Measurements from ENCODE around the gene GJB5. TPM values are rescaled to one million over a fixed set of nuclear protein-coding genes. Genes with fewer than 3 reads are reported as not detected.

The GJB5 gene
- total RNA-seq, 1 donor from 2014 or later: not detected

DNA sequence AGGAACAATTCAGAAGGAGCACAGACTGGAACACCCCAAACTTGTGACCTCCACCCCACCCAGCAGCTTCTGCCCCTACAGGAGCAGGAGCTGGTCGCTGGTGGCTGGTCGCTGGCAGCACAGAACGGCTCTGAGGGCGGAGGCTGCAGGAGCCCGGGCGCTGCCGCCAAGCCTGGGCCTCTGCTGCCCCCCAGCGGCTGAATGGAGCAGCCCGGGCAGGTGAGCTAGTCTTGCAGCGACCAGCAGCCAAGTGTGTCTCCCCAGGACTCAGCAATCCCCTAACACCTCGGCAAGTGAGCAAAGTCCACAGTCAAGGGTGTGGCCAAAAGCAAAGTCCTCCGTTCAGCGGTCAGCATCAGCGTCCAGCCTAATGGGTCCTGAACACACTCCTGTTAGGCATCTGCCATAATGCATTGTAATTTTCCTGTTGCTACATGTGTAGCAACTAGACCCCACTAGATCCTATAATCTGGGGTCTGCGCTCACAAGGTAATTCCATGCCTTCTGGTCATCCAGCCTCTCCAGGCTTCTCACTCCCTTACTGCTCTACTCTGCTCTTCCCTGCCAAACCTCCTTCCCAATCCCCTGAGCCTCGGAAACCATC, 12.1 kb upstream of the GJB5 start:
- DNase-seq: peak; percentile 85
- ATAC-seq (ENCODE audit: poor library complexity): peak; percentile 95
- intact Hi-C loops (cut with DNase I): loop anchor here (5.0 to 10.0 kb wide), 3 partner anchors 280 to 1110 kb away; no protein-coding TSS in a partner anchor

DNA sequence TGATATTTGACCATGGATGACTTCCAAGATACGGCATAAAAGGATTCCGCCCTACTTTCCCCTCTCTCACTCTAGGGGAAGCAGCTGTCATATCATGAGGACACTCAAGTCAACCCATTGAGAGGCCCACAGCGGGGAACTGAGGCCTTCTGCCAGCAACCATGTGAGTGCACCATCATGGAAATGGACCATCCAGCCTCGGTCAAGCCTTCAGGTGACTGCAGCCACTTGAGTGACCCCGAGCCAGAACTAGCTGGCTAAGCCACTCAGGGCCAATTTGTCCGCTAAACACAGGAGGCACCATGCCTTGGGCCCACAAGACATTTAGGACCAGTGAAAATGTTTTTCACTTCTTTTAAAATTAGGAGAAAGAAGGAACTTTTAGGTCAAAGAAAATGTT, 11.1 kb upstream of the GJB5 start:
- intact Hi-C loops (cut with DNase I): loop anchor here (5.0 to 10.0 kb wide), 3 partner anchors 281 to 1111 kb away; no protein-coding TSS in a partner anchor
- ATAC-seq (ENCODE audit: poor library complexity) (no peak), DNase-seq (no peak)

DNA sequence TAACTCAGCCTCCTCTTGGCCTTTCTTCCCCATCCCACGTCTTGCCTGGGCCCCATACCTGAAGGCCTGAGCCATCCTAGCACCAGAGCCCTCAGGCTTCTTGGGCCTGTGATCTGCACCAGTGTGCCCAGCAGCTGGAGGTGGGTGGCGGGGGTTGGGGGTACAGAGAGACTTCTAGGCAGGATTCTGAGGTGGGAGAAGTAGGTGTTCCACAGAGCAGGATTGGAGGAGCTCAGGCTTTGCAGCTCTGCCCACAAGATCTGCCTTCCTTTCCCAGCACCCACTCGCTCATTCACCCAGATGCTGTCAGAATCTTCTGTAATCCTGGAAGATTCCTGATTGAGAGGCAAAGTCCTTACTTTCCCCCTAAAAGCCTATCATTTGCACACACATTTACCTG, 10.0 kb upstream of the GJB5 start:
- DNase-seq: no peak
- intact Hi-C loops (cut with DNase I): loop anchor here (5.0 to 10.0 kb wide), 3 partner anchors 283 to 1113 kb away; no protein-coding TSS in a partner anchor

DNA sequence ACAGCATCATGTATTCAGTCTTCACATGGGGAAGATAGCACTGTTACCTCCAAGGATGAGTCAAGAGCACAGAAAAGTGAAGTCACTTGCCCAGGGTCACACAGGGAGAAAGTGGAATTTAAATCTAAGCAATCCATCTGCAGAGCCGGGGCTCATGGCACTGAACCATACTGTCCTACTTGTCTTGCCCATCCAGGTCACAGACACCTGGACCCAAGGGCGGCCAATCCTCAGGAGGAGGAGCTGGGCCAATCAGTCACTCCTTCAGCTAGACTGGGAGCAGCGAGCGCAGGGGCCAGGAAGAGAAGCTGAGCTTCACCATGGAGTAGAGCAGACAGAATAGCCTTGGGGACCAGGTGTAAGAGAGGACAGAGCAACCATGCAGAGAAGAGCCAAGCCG, 9.2 kb upstream of the GJB5 start:
- intact Hi-C loops (cut with DNase I): loop anchor here (10.0 kb wide), 1 partner anchor 631 kb away; no protein-coding TSS in a partner anchor
- ATAC-seq (ENCODE audit: poor library complexity): no peak
- no peak for DNase-seq

More for the DNA sequence above, 10.0 kb upstream of the GJB5 start:
- no peak for ATAC-seq (ENCODE audit: poor library complexity)

GRCh38 chr1:34746101-34746500, 8.7 kb upstream of the GJB5 start:
- no peak for ATAC-seq (ENCODE audit: poor library complexity)
- DNase-seq: no peak
- intact Hi-C loops (cut with DNase I): loop anchor here (10.0 kb wide), 1 partner anchor 631 kb away; no protein-coding TSS in a partner anchor

DNA sequence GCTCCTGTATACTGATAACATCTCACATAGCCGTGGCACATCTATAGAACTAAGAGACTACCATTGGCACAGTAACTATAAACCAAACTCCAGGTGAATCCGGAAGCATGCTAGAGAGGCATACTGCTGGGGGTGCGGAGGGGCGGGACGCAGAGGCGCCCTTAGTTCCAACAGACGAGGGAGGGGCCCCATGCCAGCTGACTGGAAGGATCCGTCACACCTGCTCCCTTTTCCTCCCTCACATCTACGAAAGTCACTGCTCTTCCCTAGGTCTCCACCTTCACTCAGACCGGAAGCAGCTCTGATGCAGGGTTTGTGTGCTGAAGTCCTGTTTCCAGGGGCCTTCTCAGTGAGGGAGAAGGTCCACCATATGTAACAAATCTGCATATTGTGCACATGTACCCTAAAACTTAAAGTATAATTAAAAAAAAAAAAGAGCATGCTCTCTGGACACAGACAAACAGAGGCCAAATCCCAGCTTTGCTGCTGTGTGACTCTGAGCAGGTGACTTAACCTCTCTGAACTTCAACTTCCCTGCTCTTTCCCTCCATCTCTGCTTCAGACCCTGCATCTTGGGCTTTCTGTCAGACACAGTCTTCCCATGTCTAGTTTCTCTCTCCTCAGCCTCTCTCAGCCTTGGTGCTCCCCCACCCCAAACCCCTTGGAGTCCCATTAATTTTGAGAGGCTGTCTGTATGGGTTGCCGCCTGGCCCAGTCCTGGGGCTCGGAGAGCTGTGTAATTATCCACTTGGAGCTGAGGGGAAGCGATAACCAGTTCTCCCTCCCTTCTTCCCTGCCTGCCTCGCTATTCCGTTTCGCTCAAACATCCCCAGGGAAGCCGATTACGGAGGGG, 7.8 kb upstream of the GJB5 start:
- DNase-seq (no peak), ATAC-seq (ENCODE audit: poor library complexity) (no peak)
- intact Hi-C loops (cut with DNase I): loop anchor here (10.0 kb wide), 1 partner anchor 632 kb away; no protein-coding TSS in a partner anchor

DNA sequence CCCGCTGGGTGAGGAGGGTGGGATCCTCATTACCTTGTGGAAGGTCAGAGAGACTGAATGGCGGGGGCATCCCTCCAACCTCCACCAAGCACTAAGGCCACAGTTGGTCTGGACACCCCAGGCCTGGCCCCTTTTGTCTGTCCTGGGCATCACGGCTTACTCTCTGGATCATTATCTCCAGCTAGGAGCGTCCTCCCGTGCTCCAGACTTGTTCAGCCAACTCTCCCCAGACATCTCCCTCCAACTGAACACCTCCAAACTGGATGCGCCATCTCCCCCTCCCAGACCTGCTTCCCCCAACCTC, 7.3 kb upstream of the GJB5 start:
- DNase-seq (no peak), ATAC-seq (ENCODE audit: poor library complexity) (no peak)
- intact Hi-C loops (cut with DNase I): loop anchor here (10.0 kb wide), 1 partner anchor 633 kb away; no protein-coding TSS in a partner anchor

GRCh38 chr1:34749992-34750391, 4.9 kb upstream of the GJB5 start:
- DNase-seq: no peak
- ATAC-seq (ENCODE audit: poor library complexity): no peak
- intact Hi-C loops (cut with DNase I): loop anchor here (10.0 kb wide), 1 partner anchor 635 kb away; no protein-coding TSS in a partner anchor

- ATAC-seq (ENCODE audit: poor library complexity) (no peak), DNase-seq (no peak)
- intact Hi-C loops (cut with DNase I): no loop called here
Observed at GRCh38 chr1:34750610-34751009, 4.2 kb upstream of the GJB5 start.

GRCh38 chr1:34753163-34753562, 1.7 kb upstream of the GJB5 start:
- intact Hi-C loops (cut with DNase I): no loop called here
- ATAC-seq (ENCODE audit: poor library complexity) (no peak), DNase-seq (no peak)

GRCh38 chr1:34755961-34756360, 1.1 kb downstream of the GJB5 start:
- ATAC-seq (ENCODE audit: poor library complexity): no peak
- DNase-seq: no peak
- intact Hi-C loops (cut with DNase I): no loop called here

- intact Hi-C loops (cut with DNase I): no loop called here
- ATAC-seq (ENCODE audit: poor library complexity) (no peak), DNase-seq (no peak)
Observed at GRCh38 chr1:34757386-34757785, 2.5 kb downstream of the GJB5 start.

GRCh38 chr1:34758751-34759150, 3.9 kb downstream of the GJB5 start:
- intact Hi-C loops (cut with DNase I): no loop called here
- DNase-seq: no peak
- no peak for ATAC-seq (ENCODE audit: poor library complexity)

- intact Hi-C loops (cut with DNase I): no loop called here
- no peak for DNase-seq
- ATAC-seq (ENCODE audit: poor library complexity): no peak
Observed at GRCh38 chr1:34759503-34760357, 4.9 kb downstream of the GJB5 start, which contains the start of gene GJB4. GJB4 (plus strand) TSS chr1:34759740; CDS start chr1:34761255, 1,515 bp downstream.

- no peak for ATAC-seq (ENCODE audit: poor library complexity)
- DNase-seq: no peak
- intact Hi-C loops (cut with DNase I): no loop called here
Observed at GRCh38 chr1:34761176-34761761, 6.4 kb downstream of the GJB5 start.

GRCh38 chr1:34761776-34762307, 7.0 kb downstream of the GJB5 start:
- intact Hi-C loops (cut with DNase I): no loop called here
- DNase-seq: no peak
- ATAC-seq (ENCODE audit: poor library complexity): no peak

DNA sequence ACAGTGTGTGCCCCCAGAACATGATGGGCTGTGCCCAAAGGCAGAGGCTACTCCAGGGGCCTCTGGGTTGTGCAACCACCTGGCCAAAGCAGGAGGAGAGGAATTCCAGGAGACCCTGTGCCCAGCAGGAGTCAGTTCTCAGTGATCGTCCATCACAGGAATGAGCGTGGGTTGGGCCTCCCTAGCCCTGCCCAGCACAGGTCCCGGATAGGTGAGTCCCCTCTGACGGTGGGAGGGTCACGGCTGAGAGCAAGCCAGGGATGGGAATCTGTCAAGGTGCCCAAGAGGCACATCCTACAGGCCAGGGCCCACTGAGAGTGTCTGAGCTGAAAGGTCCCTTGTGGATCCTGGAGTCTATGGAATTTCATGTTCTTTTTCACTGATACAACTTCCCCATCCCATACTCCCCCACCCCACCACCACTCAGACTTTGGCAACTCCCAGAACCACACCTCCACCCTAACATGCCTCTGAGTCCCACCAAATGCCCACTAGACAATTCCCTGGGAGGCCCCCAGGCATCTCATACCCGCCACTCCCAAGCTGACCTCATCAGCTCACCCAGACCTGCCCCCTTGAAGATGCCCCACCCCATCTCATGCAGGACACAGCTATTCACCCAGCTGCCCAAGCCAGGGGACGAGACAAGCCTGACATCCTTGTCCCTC, 7.8 kb downstream of the GJB5 start:
- intact Hi-C loops (cut with DNase I): no loop called here
- DNase-seq (no peak), ATAC-seq (ENCODE audit: poor library complexity) (no peak)
